Choroid plexus epithelial cell (primary cell): Measurements from ENCODE around the gene TANGO6.

Experiments
- DNase-seq: peaks from one replicate; pipeline ENCODE4 v3.0.0-alpha.2; 2010; ENCODE audit warnings: low read depth
- H3K4me3 ChIP-seq: 2 replicates; pipeline ENCODE4 v1.5.1; 2011; ENCODE audit warnings: low read depth, mild to moderate bottlenecking, control low read depth, low read length, moderate library complexity
- CTCF ChIP-seq: conservative IDR thresholded peaks from 2 replicates; pipeline ENCODE4 v1.5.1; 2011; ENCODE audit warnings: low read depth, mild to moderate bottlenecking, control low read depth, inconsistent platforms, low read length, moderate library complexity

The TANGO6 gene

DNA sequence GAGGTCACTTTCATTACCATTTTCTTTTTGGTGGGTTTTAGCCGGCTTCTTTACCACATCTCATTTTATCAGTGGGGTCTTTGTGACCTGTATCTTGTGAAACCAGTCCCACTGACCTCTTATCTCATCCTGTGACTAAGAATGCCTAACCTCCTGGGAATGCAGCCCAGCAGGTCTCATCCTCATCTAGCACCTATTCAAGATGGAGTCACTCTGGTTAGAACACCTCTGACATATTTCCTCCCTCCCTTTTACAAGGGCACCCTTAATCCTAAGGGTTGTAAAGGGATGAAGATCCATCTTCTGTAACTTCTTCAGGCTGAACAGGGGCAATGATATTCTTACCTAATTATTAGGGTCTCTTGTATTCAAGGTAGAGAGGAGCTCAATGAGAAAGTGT, 154.2 kb downstream of the TANGO6 start:
- no peak for DNase-seq
- TF ChIP-seq CTCF, result no peak
- no peak overlapping the region for H3K4me3 ChIP-seq

GRCh38 chr16:68999114-68999513, 155.8 kb downstream of the TANGO6 start:
- DNase-seq, result no peak
- TF ChIP-seq CTCF, result no peak
- H3K4me3 ChIP-seq, result no peak overlapping the region

DNA sequence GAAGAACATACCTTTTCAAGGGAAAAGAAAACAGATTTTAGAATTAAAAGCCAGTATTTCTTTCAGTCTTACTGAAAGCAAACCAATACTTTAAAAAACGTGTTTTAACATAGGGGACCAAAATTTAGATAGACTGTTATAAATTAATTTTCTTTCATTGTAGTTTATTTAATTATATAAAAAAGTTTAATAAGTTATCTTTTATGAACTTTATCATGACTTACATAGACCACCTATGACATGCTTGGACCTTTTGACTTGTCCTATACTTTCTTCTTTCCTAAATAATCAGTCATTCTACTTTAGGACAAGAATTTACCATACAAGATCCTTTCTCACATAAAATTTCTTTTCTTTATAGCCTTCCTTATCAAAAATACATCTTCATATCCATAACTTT, 160.2 kb downstream of the TANGO6 start:
- TF ChIP-seq CTCF, result no peak
- DNase-seq, result no peak

GRCh38 chr16:69005641-69006355, 162.5 kb downstream of the TANGO6 start:
- TF ChIP-seq CTCF, result no peak
- DNase-seq, result no peak
- H3K4me3 ChIP-seq, result no peak overlapping the region

More for the DNA sequence above, 160.2 kb downstream of the TANGO6 start:
- no peak overlapping the region for H3K4me3 ChIP-seq

GRCh38 chr16:69012906-69013305, 169.6 kb downstream of the TANGO6 start:
- no peak for TF ChIP-seq CTCF
- H3K4me3 ChIP-seq, result no peak overlapping the region
- no peak for DNase-seq

- no peak overlapping the region for H3K4me3 ChIP-seq
- TF ChIP-seq CTCF, result no peak
- no peak for DNase-seq
These were observed 170.7 kb downstream of the TANGO6 start for GRCh38 chr16:69013991-69014390.

DNA sequence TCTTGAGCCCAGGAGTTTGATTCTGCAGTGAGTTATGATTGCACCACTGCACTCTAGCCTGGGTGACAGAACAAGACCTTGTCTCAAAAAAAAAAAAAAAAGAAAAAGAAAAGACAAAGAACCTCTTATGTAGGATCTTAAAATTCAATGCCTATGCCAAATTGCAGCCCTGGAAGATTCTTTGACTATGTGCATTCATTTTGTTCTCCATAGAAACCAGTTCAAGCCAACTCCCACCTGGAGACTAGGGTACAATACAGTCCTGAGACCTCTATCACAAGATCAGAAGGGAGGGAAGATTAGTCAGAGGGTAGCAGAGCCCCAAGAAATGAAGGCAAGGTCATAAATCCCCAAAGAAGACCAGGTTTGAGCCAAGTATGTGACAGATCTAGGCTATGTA, 171.5 kb downstream of the TANGO6 start:
- DNase-seq, result no peak
- no peak for TF ChIP-seq CTCF
- H3K4me3 ChIP-seq, result no peak overlapping the region
